Activated CD8-positive, alpha-beta T cell treated with anti-CD3 and anti-CD28 coated beads for 36 hours (primary cell): ENCODE results near the gene AKAP13. TPM values are rescaled to one million over a fixed set of nuclear protein-coding genes. Genes with fewer than 3 reads are reported as not detected.

ENCODE experiments used
- ATAC-seq: fragments of 200-7000 bp; cut with Tn5 transposase; one replicate; pipeline ENCODE4 v1.10.0; 2021; ENCODE audit warnings: mild to moderate bottlenecking, moderate library complexity
- CTCF ChIA-PET: fragments of 350-600 bp; sonication (Branson Sonifier 250); formaldehyde crosslinking; loops from one replicate; lab custom pipeline; 2021; ENCODE audit warnings: antibody characterized with exemption; lab: Charles Lee
- POLR2A ChIA-PET: fragments of 350-600 bp; sonication (Branson Sonifier 250); formaldehyde crosslinking; loops from one replicate; lab custom pipeline; 2021; ENCODE audit warnings: antibody characterized with exemption; lab: Charles Lee
- DNase-seq: peaks from one replicate; pipeline ENCODE4 v3.0.0-alpha.2; 2020
- H3K27ac Mint-ChIP-seq: one replicate; pipeline ENCODE4 v1.8.0; 2021; ENCODE audit warnings: mild to moderate bottlenecking, mixed read lengths
- H3K27me3 Mint-ChIP-seq: one replicate; pipeline ENCODE4 v1.8.0; 2021; ENCODE audit warnings: mixed read lengths
- H3K36me3 Mint-ChIP-seq: one replicate; pipeline ENCODE4 v1.8.0; 2021; ENCODE audit warnings: low read depth, mixed read lengths
- H3K4me1 Mint-ChIP-seq: one replicate; pipeline ENCODE4 v1.8.0; 2021; ENCODE audit warnings: low read depth, mixed read lengths
- H3K4me3 Mint-ChIP-seq: one replicate; pipeline ENCODE4 v1.8.0; 2021; ENCODE audit warnings: mild to moderate bottlenecking, moderate library complexity, mixed read lengths
- H3K9me3 Mint-ChIP-seq: one replicate; pipeline ENCODE4 v1.8.0; 2021; ENCODE audit warnings: mixed read lengths
- intact Hi-C: fragments of 100-400 bp; cut with micrococcal nuclease; formaldehyde crosslinking; loops from one replicate; pipeline ENCODE4 v1.10.0; 2022
- total RNA-seq, 2 experiments: library from RNA; stranded (reverse); gene quantifications; one replicate each; pipeline ENCODE4 v1.2.3, GENCODE V29; 2021
- TF ChIP-seq, protein P1 (sequence below): fragments of 200-600 bp; IDR thresholded peaks from one replicate; pipeline ENCODE4 v1.8.0; 2022; ENCODE audit warnings: antibody characterized with exemption, mild to moderate bottlenecking

Gene AKAP13
- total RNA-seq, 2 experiments from 2014 or later: 79.1 to 79.5 TPM

DNA sequence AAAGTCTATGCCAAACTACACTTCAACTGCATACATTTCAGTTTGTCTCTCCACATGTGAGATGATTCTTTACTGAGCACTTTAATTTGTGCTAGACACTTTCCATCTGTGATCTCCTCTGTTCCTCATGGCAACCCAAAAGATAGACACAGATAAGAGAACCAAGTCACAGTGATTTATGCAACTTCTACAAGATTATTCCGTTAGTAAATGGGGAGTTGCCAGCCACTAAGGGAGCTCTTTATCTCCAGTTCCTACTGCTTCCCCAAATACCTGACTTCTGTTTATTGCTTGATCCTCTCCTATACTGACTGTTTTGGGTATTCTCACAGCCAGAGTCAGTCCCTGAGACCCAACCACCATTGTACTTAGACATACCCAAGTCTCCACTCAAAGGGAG is 24.1 kb upstream of the AKAP13 start:
- H3K36me3 Mint-ChIP-seq: no peaks in the 10 kb centered on the region
- no peak for ATAC-seq
- peaks cover 3% of the 10 kb centered on the region for H3K9me3 Mint-ChIP-seq
- DNase-seq: no peak
- ChIA-PET POLR2A (no interaction called here), CTCF (interaction anchor here (0.7 to 1.7 kb wide), 4 partner anchors 24 to 58 kb away, joined by 3 to 5 read pairs (median 4); no protein-coding TSS in a partner anchor)
- H3K27me3 Mint-ChIP-seq: no peaks in the 10 kb centered on the region
- TF ChIP-seq, protein P1, sequence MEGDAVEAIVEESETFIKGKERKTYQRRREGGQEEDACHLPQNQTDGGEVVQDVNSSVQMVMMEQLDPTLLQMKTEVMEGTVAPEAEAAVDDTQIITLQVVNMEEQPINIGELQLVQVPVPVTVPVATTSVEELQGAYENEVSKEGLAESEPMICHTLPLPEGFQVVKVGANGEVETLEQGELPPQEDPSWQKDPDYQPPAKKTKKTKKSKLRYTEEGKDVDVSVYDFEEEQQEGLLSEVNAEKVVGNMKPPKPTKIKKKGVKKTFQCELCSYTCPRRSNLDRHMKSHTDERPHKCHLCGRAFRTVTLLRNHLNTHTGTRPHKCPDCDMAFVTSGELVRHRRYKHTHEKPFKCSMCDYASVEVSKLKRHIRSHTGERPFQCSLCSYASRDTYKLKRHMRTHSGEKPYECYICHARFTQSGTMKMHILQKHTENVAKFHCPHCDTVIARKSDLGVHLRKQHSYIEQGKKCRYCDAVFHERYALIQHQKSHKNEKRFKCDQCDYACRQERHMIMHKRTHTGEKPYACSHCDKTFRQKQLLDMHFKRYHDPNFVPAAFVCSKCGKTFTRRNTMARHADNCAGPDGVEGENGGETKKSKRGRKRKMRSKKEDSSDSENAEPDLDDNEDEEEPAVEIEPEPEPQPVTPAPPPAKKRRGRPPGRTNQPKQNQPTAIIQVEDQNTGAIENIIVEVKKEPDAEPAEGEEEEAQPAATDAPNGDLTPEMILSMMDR: no peak
- no peak overlapping the region for H3K27ac Mint-ChIP-seq
- peaks cover 14% of the 10 kb centered on the region for H3K4me1 Mint-ChIP-seq
- H3K4me3 Mint-ChIP-seq: no peak overlapping the region
- intact Hi-C loops: no loop called here

GRCh38 chr15:85361323-85361722 is 19.1 kb upstream of the AKAP13 start:
- H3K4me1 Mint-ChIP-seq: peaks cover 16% of the 10 kb centered on the region
- H3K36me3 Mint-ChIP-seq: no peaks in the 10 kb centered on the region
- no peak for DNase-seq
- TF ChIP-seq, protein P1: no peak
- no peak overlapping the region for H3K27ac Mint-ChIP-seq
- H3K4me3 Mint-ChIP-seq: no peak overlapping the region
- intact Hi-C loops: no loop called here
- CTCF ChIA-PET: interaction anchor here (1.2 to 1.4 kb wide), 3 partner anchors 8 to 52 kb away, joined by 3 to 5 read pairs (median 4); no protein-coding TSS in a partner anchor
- no peaks in the 10 kb centered on the region for H3K9me3 Mint-ChIP-seq
- ATAC-seq: no peak
- H3K27me3 Mint-ChIP-seq: no peaks in the 10 kb centered on the region
- POLR2A ChIA-PET: no interaction called here

GRCh38 chr15:85362436-85363081 is 17.8 kb upstream of the AKAP13 start:
- POLR2A ChIA-PET: interaction anchor here (1.4 kb wide), 1 partner anchor 17 kb away, joined by 5 read pairs; the partner anchor contains the start of gene AKAP13
- no peak for DNase-seq
- CTCF ChIA-PET: interaction anchor here (0.8 to 1.0 kb wide), 2 partner anchors 32 to 66 kb away, joined by 3 read pairs; no protein-coding TSS in a partner anchor
- H3K36me3 Mint-ChIP-seq: no peaks in the 10 kb centered on the region
- H3K9me3 Mint-ChIP-seq: no peaks in the 10 kb centered on the region
- no peak for ATAC-seq
- H3K4me1 Mint-ChIP-seq: peaks cover 15% of the 10 kb centered on the region
- no peaks in the 10 kb centered on the region for H3K27me3 Mint-ChIP-seq
- intact Hi-C loops: no loop called here
- H3K27ac Mint-ChIP-seq: no peak overlapping the region
- TF ChIP-seq, protein P1: no peak
- H3K4me3 Mint-ChIP-seq: no peak overlapping the region

- CTCF ChIA-PET: interaction anchor here (1.2 kb wide), 1 partner anchor 9 kb away, joined by 3 read pairs; no protein-coding TSS in a partner anchor
- no peak overlapping the region for H3K4me3 Mint-ChIP-seq
- ATAC-seq: no peak
- TF ChIP-seq, protein P1: no peak
- intact Hi-C loops: no loop called here
- H3K27me3 Mint-ChIP-seq: no peaks in the 10 kb centered on the region
- no peak overlapping the region for H3K27ac Mint-ChIP-seq
- DNase-seq: no peak
- POLR2A ChIA-PET: no interaction called here
- peaks cover 10% of the 10 kb centered on the region for H3K4me1 Mint-ChIP-seq
- no peaks in the 10 kb centered on the region for H3K9me3 Mint-ChIP-seq
- H3K36me3 Mint-ChIP-seq: no peaks in the 10 kb centered on the region
These were observed 14.4 kb upstream of the AKAP13 start for GRCh38 chr15:85365980-85366379.

- no peaks in the 10 kb centered on the region for H3K36me3 Mint-ChIP-seq
- POLR2A ChIA-PET: interaction anchor here (0.6 to 1.5 kb wide), 5 partner anchors 18 to 66 kb away, joined by 3 to 4 read pairs (median 3); no protein-coding TSS in a partner anchor
- CTCF ChIA-PET: interaction anchor here (0.7 kb wide), 1 partner anchor 265 kb away, joined by 3 read pairs; no protein-coding TSS in a partner anchor
- TF ChIP-seq, protein P1: no peak
- no peak overlapping the region for H3K4me3 Mint-ChIP-seq
- H3K27me3 Mint-ChIP-seq: no peaks in the 10 kb centered on the region
- ATAC-seq (no peak), DNase-seq (no peak)
- peaks cover 10% of the 10 kb centered on the region for H3K4me1 Mint-ChIP-seq
- intact Hi-C loops: no loop called here
- no peak overlapping the region for H3K27ac Mint-ChIP-seq
- H3K9me3 Mint-ChIP-seq: no peaks in the 10 kb centered on the region
These were observed 12.7 kb upstream of the AKAP13 start for GRCh38 chr15:85367741-85368140.
